ENCODE measurements around the gene RGS3.
"Not testable (repeated sequence)": the region's sequence is repeated elsewhere in the genome, so short reads cannot be mapped to it uniquely, and the experiment has no call there.

The RGS3 gene

GRCh38 chr9:113467183-113467582 is 3.7 kb downstream of the RGS3 start:
- no peak for DNase-seq

GRCh38 chr9:113468716-113469448 is 5.4 kb downstream of the RGS3 start:
- DNase-seq = no peak

- no peak for DNase-seq
Measured at GRCh38 chr9:113471143-113471542, 7.6 kb downstream of the RGS3 start.

GRCh38 chr9:113471566-113471965 is 8.0 kb downstream of the RGS3 start:
- DNase-seq = no peak

- DNase-seq = no peak
Measured at GRCh38 chr9:113472199-113472598, 8.7 kb downstream of the RGS3 start.

- DNase-seq = no peak
Measured at GRCh38 chr9:113474360-113475028, 11.0 kb downstream of the RGS3 start.

GRCh38 chr9:113475031-113475430 is 11.5 kb downstream of the RGS3 start:
- DNase-seq = no peak

- no peak for DNase-seq
Measured at GRCh38 chr9:113475992-113476391, 12.5 kb downstream of the RGS3 start.

GRCh38 chr9:113476511-113476916 is 13.0 kb downstream of the RGS3 start:
- DNase-seq = no peak

GRCh38 chr9:113477058-113477457 is 13.5 kb downstream of the RGS3 start:
- DNase-seq = no peak

GRCh38 chr9:113477661-113478060 is 14.1 kb downstream of the RGS3 start:
- DNase-seq = no peak

- no peak for DNase-seq
Measured at GRCh38 chr9:113479174-113479621, 15.7 kb downstream of the RGS3 start.

GRCh38 chr9:113480612-113481011 is 17.1 kb downstream of the RGS3 start:
- no peak for DNase-seq

- DNase-seq = no peak
Measured at GRCh38 chr9:113481176-113481787, 17.8 kb downstream of the RGS3 start.

- DNase-seq = no peak
Measured at GRCh38 chr9:113482341-113482740, 18.8 kb downstream of the RGS3 start.

GRCh38 chr9:113482991-113483675 is 19.6 kb downstream of the RGS3 start:
- DNase-seq = no peak

- no peak for DNase-seq
Measured at GRCh38 chr9:113483676-113484257, 20.2 kb downstream of the RGS3 start.

- no peak for DNase-seq
Measured at GRCh38 chr9:113484258-113484730, 20.8 kb downstream of the RGS3 start.

GRCh38 chr9:113485761-113486115 is 22.2 kb downstream of the RGS3 start:
- DNase-seq = no peak

GRCh38 chr9:113486327-113486726 is 22.8 kb downstream of the RGS3 start:
- no peak for DNase-seq

GRCh38 chr9:113488071-113488470 is 24.5 kb downstream of the RGS3 start:
- no peak for DNase-seq

GRCh38 chr9:113488490-113488889 is 25.0 kb downstream of the RGS3 start:
- DNase-seq = no peak

- DNase-seq = not testable (repeated sequence)
Measured at GRCh38 chr9:113491147-113491546, 27.6 kb downstream of the RGS3 start.

Data from activated T-cell treated with anti-CD3 and anti-CD28 coated beads, Interleukin-2, amount 50 U/mL, for 1 hour (primary cell).